Upper lobe of left lung (tissue), 6 donors: ENCODE results near the gene HMCES. TPM values are rescaled to one million over a fixed set of nuclear protein-coding genes. Genes with fewer than 3 reads are reported as not detected.

Experiments
- ATAC-seq, 2 donors: fragments of 200-7000 bp; cut with Tn5 transposase; one replicate each; pipeline ENCODE4 v1.9.1; 2022; ENCODE audit warnings: mild to moderate bottlenecking in 2 of 2, moderate library complexity in 2 of 2; ENCODE audit not compliant: low FRiP score in 2 of 2
- DNase-seq, 2 donors: peaks; one replicate each; pipeline ENCODE4 v3.0.0-alpha.2; 2019 to 2020
- H3K27ac ChIP-seq, 4 donors: fragments of 200-600 bp; sonication (generic); one replicate each; pipeline ENCODE4 v1.5.1; 2016 to 2019
- H3K27me3 ChIP-seq, 4 donors: fragments of 200-600 bp; sonication (generic); one replicate each; pipeline ENCODE4 v1.5.1; 2017 to 2019
- H3K36me3 ChIP-seq, 4 donors: fragments of 200-600 bp; sonication (generic); one replicate each; pipeline ENCODE4 v1.5.1; 2016 to 2019
- H3K4me1 ChIP-seq, 4 donors: fragments of 200-600 bp; sonication (generic); one replicate each; pipeline ENCODE4 v1.5.1; 2018 to 2019
- H3K4me3 ChIP-seq, 4 donors: fragments of 200-600 bp; sonication (generic); one replicate each; pipeline ENCODE4 v1.5.1; 2017 to 2019; ENCODE audit warnings: mild to moderate bottlenecking in 2 of 4, moderate library complexity in 1 of 4
- H3K9me3 ChIP-seq, 4 donors: fragments of 200-600 bp; sonication (generic); one replicate each; pipeline ENCODE4 v1.5.1; 2018 to 2019
- EP300 ChIP-seq, 4 donors: sonication (generic); formaldehyde crosslinking; IDR thresholded peaks; one replicate each; pipeline ENCODE4 v1.5.1; 2017; ENCODE audit warnings: antibody characterized with exemption in 4 of 4, control low read depth in 2 of 4
- POLR2A ChIP-seq, 4 donors: fragments of 450-650 bp; IDR thresholded peaks; one replicate each; pipeline ENCODE4 v1.5.1; 2016 to 2017; ENCODE audit warnings: antibody characterized with exemption in 4 of 4, mild to moderate bottlenecking in 2 of 4
- POLR2AphosphoS5 ChIP-seq, 2 donors: sonication (generic); formaldehyde crosslinking; IDR thresholded peaks; one replicate each; pipeline ENCODE4 v1.5.1; 2017; ENCODE audit warnings: antibody characterized with exemption in 2 of 2
- WGBS, 2 donors: methylation state at CpG; one replicate each; pipeline ENCODE4 v1.1.5; 2017 to 2018; 5-methylcytosine and 5-hydroxymethylcytosine counted together
- total RNA-seq, 6 donors: library from RNA; depleted of rRNA in 4 of 6; stranded (reverse); fragments of >200 nt in 4 of 6; gene quantifications; one replicate each; pipeline versions ENCODE4 v1.1.0 to v1.2.1, GENCODE V29; 2016 to 2021
- TF ChIP-seq, protein P1 (sequence below), 6 experiments: fragments of 450-650 bp in 4 of 6; fragments of 200-600 bp in 2 of 6; sonication (generic) in 2 of 6; IDR thresholded peaks; one replicate each; pipeline ENCODE4 v1.5.1; 2016 to 2019; ENCODE audit warnings: antibody characterized with exemption in 6 of 6
- donor health status: DM: no; HTN: no; CAD: no; lungs with moderate emphysema.
- donor health status: DM: no; HTN: yes; CAD: no; lungs with severe emphysema.

Gene HMCES
- total RNA-seq, 6 donors from 2014 or later: 27.0 to 38.0 (median 31.1) TPM

DNA sequence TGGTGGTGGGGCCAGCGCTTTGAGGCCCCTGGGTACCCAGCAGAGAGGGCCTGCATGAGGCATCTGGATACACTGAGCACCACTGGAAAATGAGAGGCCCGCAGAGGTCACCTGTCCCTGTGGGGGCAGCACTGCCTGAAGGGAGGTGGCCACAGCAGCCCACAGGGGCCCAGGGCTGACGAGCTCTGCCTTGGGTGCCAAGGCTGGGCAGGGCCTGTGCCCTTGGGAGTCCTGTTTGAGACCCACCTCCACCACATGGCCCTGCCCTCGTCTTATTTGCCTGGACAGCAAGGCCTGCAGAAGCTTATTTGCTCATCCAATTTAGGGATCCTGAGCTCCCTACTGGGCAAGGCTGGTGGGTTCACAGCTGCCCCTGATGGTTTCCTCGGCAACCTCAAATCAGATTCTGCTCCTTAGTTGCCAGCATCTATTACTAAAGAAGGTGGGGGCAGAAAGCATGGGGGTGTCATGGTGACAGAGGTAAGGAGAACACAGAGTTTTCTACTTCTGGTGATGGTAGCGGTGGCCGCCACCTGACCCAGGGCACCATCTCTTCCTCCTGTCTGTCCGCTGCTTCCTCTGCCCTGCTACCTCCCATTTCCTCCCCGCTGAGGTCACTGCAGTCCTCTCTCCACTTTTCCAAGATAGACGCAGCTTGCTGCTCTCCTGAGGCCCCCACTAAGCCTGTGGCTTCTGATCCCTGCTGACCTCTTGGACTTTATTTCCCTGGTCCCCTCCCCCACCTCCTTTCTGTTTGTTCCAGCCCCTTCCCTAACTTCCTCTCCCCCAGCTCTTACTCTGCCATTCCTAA is 62.9 kb downstream of the HMCES start:
- no peak for TF ChIP-seq EP300 (IDR thresholded peaks at IDR 0.05)
- TF ChIP-seq POLR2A (IDR thresholded peaks at IDR 0.05): no peak
- no peak for TF ChIP-seq POLR2AphosphoS5 (IDR thresholded peaks at IDR 0.05)
- TF ChIP-seq, protein P1, sequence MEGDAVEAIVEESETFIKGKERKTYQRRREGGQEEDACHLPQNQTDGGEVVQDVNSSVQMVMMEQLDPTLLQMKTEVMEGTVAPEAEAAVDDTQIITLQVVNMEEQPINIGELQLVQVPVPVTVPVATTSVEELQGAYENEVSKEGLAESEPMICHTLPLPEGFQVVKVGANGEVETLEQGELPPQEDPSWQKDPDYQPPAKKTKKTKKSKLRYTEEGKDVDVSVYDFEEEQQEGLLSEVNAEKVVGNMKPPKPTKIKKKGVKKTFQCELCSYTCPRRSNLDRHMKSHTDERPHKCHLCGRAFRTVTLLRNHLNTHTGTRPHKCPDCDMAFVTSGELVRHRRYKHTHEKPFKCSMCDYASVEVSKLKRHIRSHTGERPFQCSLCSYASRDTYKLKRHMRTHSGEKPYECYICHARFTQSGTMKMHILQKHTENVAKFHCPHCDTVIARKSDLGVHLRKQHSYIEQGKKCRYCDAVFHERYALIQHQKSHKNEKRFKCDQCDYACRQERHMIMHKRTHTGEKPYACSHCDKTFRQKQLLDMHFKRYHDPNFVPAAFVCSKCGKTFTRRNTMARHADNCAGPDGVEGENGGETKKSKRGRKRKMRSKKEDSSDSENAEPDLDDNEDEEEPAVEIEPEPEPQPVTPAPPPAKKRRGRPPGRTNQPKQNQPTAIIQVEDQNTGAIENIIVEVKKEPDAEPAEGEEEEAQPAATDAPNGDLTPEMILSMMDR (IDR thresholded peaks at IDR 0.05): no peak
- Histone ChIP-seq H3K4me3 (no peak overlapping the region), H3K27me3 (no peaks in the 10 kb centered on the region), H3K36me3 (no peaks in the 10 kb centered on the region), H3K27ac (no peak overlapping the region), H3K9me3 (no peaks in the 10 kb centered on the region), H3K4me1 (peaks cover 6 to 18% (median 14%) of the 10 kb centered on the region in 4 donors)
- DNase-seq: no peak
- whole genome bisulfite sequencing, 2 donors: 75 to 87% methylated on average over 9 to 10 of the region's 10 CpGs
- no peak for ATAC-seq

DNA sequence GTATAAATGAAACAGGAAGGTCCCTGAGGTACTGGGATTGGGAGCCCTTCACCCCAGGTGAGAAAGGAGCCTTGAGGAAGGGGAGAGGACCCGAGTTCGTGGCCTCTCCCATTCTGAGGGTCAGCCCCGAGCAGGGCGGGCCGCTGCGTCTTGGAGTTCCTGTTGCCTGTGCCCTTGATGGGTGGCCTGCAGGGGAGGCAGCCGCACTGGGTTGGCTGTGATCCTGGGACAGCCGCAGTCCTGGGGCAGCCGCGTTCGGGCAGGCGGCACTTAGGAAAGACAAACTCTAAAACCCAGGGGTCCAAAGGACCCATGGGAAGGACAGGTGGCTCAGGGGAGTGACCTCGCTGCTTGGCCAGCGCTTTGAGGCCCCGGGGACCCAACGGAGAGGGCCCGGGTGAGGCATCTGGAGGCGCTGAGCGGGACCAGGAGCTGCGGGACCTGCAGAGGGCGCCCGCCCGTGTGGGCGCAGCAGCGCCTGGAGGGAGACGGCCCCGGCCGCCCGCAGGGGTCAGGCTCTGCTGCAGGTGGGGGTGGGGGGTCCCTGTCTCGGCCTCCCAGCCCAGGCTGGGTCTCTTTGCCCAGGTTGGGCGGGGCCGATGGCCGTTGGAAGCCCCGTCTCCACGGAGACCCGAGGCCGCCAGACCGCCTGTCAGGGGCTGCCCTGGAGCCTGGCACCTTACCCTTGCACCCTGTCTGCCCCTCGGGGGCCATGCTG is 65.1 kb downstream of the HMCES start:
- DNase-seq: peak; percentile 61 to 90
- 25 to 44% methylated on average over 14 to 19 of the region's 39 CpGs for WGBS, 2 donors
- Histone ChIP-seq H3K36me3 (no peaks in the 10 kb centered on the region), H3K9me3 (no peaks in the 10 kb centered on the region), H3K4me3 (peak overlapping the region in 3 of 4 donors; percentile 18 to 43 (median 36)), H3K4me1 (peaks cover 6 to 22% (median 18%) of the 10 kb centered on the region in 4 donors), H3K27me3 (no peaks in the 10 kb centered on the region), H3K27ac (no peak overlapping the region)
- ATAC-seq: peak; percentile 75 to 82
- no peak for TF ChIP-seq POLR2A (IDR thresholded peaks at IDR 0.05)
- TF ChIP-seq, protein P1 (IDR thresholded peaks at IDR 0.05): peak; percentile 35 to 66 (median 50)

DNA sequence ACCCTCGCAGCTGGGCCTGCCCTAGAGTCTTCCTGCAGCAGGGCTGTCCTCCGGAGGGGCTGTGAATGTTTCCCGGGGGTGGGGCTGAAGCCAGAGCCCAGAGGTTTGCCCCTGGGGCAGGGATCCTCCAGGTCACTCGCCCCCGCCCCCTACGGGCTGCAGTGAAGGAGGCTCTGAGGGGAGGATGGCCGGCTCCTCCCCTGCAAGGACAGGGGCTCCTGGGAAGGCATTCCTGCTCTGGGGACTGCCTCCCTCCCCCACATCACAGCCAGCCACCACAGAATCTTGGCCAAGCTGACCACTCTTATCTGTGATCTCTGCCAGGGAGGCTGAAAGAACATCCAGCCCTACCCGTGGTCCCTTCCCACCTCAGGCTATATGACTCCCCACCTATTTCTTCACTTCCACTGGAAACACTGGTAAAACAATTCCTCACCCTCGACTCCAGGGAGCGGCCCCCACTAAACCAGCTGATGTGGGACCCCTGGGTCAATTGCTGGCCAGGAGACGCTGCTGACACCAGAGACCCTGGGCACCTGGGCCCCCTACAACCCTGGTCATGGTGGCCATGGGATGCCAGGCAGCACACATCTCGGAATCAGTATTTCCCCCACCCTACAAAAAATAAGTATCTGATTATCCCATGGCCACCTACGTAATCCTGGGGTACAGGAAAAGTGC is 66.0 kb downstream of the HMCES start:
- H3K4me3 ChIP-seq: peak overlapping the region in 2 of 4 donors; percentile 36 to 43
- H3K27me3 ChIP-seq: no peaks in the 10 kb centered on the region
- peaks cover 12 to 30% (median 21%) of the 10 kb centered on the region in 4 donors for H3K4me1 ChIP-seq
- no peak overlapping the region for H3K27ac ChIP-seq
- WGBS, 2 donors: 61 to 65% methylated on average over 5 to 11 of the region's 13 CpGs
- no peak for DNase-seq
- ATAC-seq: peak in 1 of 2 donors; percentile 4
- H3K9me3 ChIP-seq: no peaks in the 10 kb centered on the region
- TF ChIP-seq EP300 (IDR thresholded peaks at IDR 0.05) (no peak), POLR2A (IDR thresholded peaks at IDR 0.05) (no peak), POLR2AphosphoS5 (IDR thresholded peaks at IDR 0.05) (no peak)
- TF ChIP-seq, protein P1 (IDR thresholded peaks at IDR 0.05): no peak
- no peaks in the 10 kb centered on the region for H3K36me3 ChIP-seq

DNA sequence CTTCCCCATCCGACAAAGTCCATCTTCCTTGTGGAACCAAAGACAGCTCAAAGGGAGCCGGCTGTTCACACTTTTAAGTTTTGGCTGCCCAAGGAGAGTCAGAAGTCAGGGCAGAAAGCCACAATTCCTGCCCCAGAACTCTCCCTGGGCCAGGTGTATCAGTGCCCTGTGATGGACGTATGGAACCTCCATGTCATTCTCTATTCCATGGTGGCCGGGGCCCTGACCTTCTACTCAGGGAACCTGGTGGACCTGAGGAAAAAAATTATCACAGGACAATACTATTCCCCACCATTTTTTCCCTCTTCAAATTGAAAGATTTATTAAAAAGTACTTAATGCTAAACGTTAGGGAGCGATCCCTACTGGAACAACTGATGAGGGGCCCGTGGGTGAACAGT is 66.6 kb downstream of the HMCES start:
- H3K36me3 ChIP-seq: no peaks in the 10 kb centered on the region
- no peaks in the 10 kb centered on the region for H3K9me3 ChIP-seq
- H3K4me1 ChIP-seq: peaks cover 12 to 30% (median 21%) of the 10 kb centered on the region in 4 donors
- H3K27me3 ChIP-seq: no peaks in the 10 kb centered on the region
- no peak for ATAC-seq
- H3K4me3 ChIP-seq: no peak overlapping the region
- WGBS, 2 donors: 91 to 92% methylated on average over 7 of the region's 7 CpGs
- no peak overlapping the region for H3K27ac ChIP-seq
- TF ChIP-seq, protein P1 (IDR thresholded peaks at IDR 0.05): no peak
- TF ChIP-seq EP300 (IDR thresholded peaks at IDR 0.05): no peak
- TF ChIP-seq POLR2AphosphoS5 (IDR thresholded peaks at IDR 0.05): no peak
- TF ChIP-seq POLR2A (IDR thresholded peaks at IDR 0.05): no peak
- DNase-seq: no peak
